Coronary artery (tissue), 2 donors: ENCODE data around the gene UBE2G2.

Experiments used
- DNase-seq: peaks from one replicate; pipeline ENCODE4 v3.0.0-alpha.2; 2017; ENCODE audit warnings: low spot score
- H3K27ac ChIP-seq, 2 donors: fragments of 200-600 bp; sonication (generic); one replicate each; pipeline ENCODE4 v1.5.1; 2016 to 2019
- H3K4me3 ChIP-seq: fragments of 200-600 bp; sonication (generic); 2 replicates; pipeline ENCODE4 v1.5.1; 2016; ENCODE audit warnings: mild to moderate bottlenecking, moderate library complexity
- CTCF ChIP-seq: fragments of 200-600 bp; sonication (generic); IDR thresholded peaks from one replicate; pipeline ENCODE4 v1.5.1; 2019; ENCODE audit warnings: antibody characterized with exemption

Gene UBE2G2

GRCh38 chr21:44739316-44739715, 62.3 kb downstream of the UBE2G2 start:
- Histone ChIP-seq H3K27ac (no peak overlapping the region), H3K4me3 (no peak overlapping the region)
- DNase-seq = no peak
- TF ChIP-seq CTCF = no peak

- no peak for DNase-seq
- Histone ChIP-seq H3K4me3 (no peak overlapping the region), H3K27ac (no peak overlapping the region)
- no peak for TF ChIP-seq CTCF
These were observed 63.0 kb downstream of the UBE2G2 start for GRCh38 chr21:44738621-44739020.

GRCh38 chr21:44737706-44738354, 63.8 kb downstream of the UBE2G2 start:
- H3K27ac ChIP-seq = no peak overlapping the region
- DNase-seq = no peak
- H3K4me3 ChIP-seq = no peak overlapping the region
- TF ChIP-seq CTCF = no peak

- H3K4me3 ChIP-seq = no peak overlapping the region
- no peak overlapping the region for H3K27ac ChIP-seq
- no peak for TF ChIP-seq CTCF
- no peak for DNase-seq
These were observed 65.2 kb downstream of the UBE2G2 start for GRCh38 chr21:44736291-44737004.

- Histone ChIP-seq H3K4me3 (no peak overlapping the region), H3K27ac (no peak overlapping the region)
- no peak for DNase-seq
- no peak for TF ChIP-seq CTCF
These were observed 65.8 kb downstream of the UBE2G2 start for GRCh38 chr21:44735821-44736220.

- H3K4me3 ChIP-seq = no peak overlapping the region
- no peak for TF ChIP-seq CTCF
- no peak for DNase-seq
These were observed 66.8 kb downstream of the UBE2G2 start for GRCh38 chr21:44734841-44735240.

More at GRCh38 chr21:44734841-44735240, 66.8 kb downstream of the UBE2G2 start:
- no peak overlapping the region for H3K27ac ChIP-seq
